HG02588 (cell line): ENCODE measurements around the gene MRPS18C.
"Not testable (repeated sequence)": the region's sequence is repeated elsewhere in the genome, so short reads cannot be mapped to it uniquely, and the experiment has no call there.

ENCODE experiments used
- ATAC-seq: cut with Tn5 transposase; IDR thresholded peaks from one replicate; pipeline ENCODE4 v1.9.1; 2021; ENCODE audit warnings: mild to moderate bottlenecking, moderate library complexity; ENCODE audit not compliant: unreplicated experiment

Gene MRPS18C

DNA sequence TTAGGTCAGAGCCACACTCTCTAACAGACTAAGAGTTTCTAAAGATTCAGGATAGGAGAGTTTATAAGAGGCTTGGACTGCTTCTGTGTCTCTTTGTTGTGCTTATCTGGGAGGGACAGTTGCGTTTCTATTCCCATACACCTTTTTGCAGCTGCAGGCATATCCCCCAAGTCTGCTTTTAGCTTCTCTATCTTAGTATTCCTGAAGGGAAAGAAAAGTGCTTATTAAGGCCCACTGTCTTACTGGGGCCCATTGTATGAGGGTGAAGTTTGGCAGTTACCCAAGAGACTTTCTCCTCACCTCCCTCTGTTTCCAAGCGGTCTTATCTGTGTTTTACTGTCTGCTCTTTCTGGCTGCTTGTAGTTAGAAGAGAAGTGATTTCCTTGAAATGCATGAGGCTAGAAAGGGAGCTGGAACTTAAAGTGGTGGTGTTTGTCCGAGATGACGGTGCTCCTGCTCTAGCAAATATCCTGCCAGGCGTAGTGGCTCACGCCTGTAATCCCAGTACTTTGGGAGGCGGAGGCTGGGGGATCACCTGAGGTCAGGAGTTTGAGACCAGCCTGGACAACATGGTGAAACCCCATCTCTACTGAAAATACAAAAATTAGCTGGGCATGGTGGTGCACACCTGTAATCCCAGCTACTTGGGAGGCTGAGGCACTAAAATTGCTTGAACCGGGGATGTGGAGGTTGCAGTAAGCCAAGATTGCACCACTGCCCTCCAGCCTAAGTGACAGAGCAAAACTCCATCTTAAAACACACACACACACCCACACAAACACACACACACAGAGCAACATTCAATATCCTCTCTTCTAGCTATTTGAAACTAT lies 40.4 kb downstream of the MRPS18C start:
- ATAC-seq = not testable (repeated sequence)

- no peak for ATAC-seq
Observed at GRCh38 chr4:83498187-83498586, 42.3 kb downstream of the MRPS18C start.

GRCh38 chr4:83501671-83502070 lies 45.8 kb downstream of the MRPS18C start:
- not testable (repeated sequence) for ATAC-seq

- no peak for ATAC-seq
Observed at GRCh38 chr4:83503974-83504373, 48.1 kb downstream of the MRPS18C start.

DNA sequence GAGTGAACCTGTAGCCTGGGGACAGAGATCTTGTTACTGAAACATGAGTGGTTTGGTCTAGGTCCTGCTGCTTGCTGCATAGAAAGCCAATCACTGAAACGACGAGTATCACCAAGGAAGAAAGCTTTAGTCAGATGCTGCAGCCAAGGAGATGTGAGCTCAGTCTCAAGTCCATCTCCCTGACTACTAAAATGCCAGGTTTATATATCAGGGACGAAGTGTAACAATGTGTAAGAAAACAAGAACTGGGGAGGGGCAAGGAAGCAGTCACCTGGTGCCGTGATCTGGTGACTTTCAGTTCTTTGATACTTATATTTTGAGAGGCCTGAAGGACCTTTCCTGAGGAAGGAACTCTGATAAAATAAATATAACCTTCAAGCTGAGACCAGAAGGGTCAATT lies 48.6 kb downstream of the MRPS18C start:
- no peak for ATAC-seq

DNA sequence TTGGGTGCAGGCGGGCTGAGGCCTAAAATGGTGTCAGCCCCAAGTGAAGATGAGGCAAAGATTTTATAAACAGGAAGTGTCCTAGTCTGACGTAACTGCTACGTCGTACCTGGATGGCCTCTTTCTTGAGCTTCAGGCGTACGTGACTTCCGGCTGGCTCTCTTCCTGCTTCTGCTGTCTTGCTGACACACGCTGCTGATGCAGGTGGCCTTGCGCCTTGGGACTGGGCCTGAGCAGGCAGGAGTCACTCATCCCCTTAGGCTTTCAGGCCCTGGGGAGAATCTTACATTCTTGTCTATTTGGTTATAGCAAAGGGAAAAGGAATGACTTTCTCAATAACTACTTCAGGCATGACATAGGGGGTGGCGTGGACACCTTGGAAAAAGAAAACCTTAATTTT lies 49.1 kb downstream of the MRPS18C start:
- no peak for ATAC-seq

DNA sequence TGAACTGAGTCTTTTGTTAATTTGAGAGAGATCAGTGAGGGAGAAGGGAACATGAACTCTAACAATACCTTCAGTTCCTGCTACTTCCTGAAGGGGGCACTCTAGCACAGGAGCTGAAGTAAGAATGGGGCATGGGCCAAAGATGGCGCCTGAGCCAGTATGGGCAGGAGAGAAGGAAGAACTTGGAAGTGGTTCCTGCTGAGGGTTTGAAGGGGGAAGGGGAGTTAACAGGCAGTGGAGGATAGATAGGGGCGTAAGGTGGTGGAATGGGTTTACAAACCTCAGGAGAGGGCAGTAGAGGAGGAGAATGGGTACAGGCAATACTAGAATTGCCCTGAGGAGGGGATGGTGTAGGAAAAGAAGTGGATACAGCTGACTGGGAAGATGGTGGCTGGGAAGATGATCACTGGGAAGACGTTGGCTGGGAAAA lies 53.3 kb downstream of the MRPS18C start:
- not testable (repeated sequence) for ATAC-seq

- ATAC-seq = no peak
Observed at GRCh38 chr4:83510442-83510841, 54.6 kb downstream of the MRPS18C start.
